T-helper 2 cell treated with Interferon-gamma antibody and Interleukin-4, amounts not matched to agents 5 μg/mL and 100 μg/mL, for 36 hours (primary cell): ENCODE data around the gene RELN.

Source experiments
- DNase-seq: peaks from one replicate; pipeline ENCODE4 v3.0.0; 2021; ENCODE audit warnings: low spot score
- H3K27ac Mint-ChIP-seq: one replicate; pipeline ENCODE4 v1.8.0; 2021; ENCODE audit warnings: mild to moderate bottlenecking, mixed read lengths
- H3K27me3 Mint-ChIP-seq: one replicate; pipeline ENCODE4 v1.8.0; 2021; ENCODE audit warnings: low read depth, mixed read lengths
- H3K36me3 Mint-ChIP-seq: one replicate; pipeline ENCODE4 v1.8.0; 2021; ENCODE audit warnings: low read depth, mixed read lengths
- H3K4me1 Mint-ChIP-seq: one replicate; pipeline ENCODE4 v1.8.0; 2021; ENCODE audit warnings: low read depth, mixed read lengths
- H3K4me3 Mint-ChIP-seq: one replicate; pipeline ENCODE4 v1.8.0; 2022; ENCODE audit warnings: mild to moderate bottlenecking, moderate library complexity, mixed read lengths
- H3K9me3 Mint-ChIP-seq: one replicate; pipeline ENCODE4 v1.8.0; 2021; ENCODE audit warnings: mixed read lengths

Gene RELN

GRCh38 chr7:103549786-103550185, 439.7 kb downstream of the RELN start:
- DNase-seq, result no peak
- H3K4me3 Mint-ChIP-seq, result no peak overlapping the region
- no peaks in the 10 kb centered on the region for H3K9me3 Mint-ChIP-seq
- H3K36me3 Mint-ChIP-seq, result no peaks in the 10 kb centered on the region
- no peaks in the 10 kb centered on the region for H3K27me3 Mint-ChIP-seq
- H3K27ac Mint-ChIP-seq, result no peak overlapping the region
- H3K4me1 Mint-ChIP-seq, result no peaks in the 10 kb centered on the region

DNA sequence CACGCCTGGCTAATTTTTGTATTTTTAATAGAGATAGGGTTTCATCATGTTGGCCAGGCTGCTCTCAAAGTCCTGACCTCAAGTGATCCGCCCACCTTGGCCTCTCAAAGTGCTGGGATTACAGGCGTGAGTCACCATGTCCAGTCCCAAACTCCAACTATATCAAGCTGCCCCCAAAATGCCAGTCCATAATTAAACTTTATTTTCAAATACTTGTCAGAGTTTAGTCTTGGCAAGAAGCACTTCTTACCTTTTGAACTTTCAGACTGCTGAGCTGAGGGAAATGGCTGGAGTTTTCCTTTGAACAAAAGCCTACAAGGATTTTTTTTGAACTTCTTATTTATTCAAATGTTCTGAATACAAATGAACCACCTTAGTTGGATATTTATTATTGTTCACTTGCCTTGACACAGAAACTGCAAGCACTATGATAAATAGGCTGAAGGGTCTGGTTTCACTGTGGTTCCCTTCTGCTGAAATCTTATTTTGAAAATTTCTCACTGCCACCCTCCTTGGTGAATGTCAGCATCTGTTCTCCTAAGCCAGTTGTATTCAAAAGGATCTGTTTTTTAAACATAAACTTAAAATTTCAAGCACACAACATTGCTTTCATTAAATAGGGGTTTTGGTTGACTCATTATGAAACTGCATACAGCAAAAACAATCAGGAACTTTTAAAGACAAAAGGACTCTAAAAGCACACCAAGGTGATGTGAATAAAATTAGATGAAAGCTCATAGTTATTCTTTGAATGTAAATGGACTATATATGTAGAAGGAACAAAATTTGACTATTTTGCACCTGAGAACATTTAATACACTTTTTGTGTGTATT, 441.8 kb downstream of the RELN start:
- Mint-ChIP-seq H3K4me3 (no peak overlapping the region), H3K9me3 (no peaks in the 10 kb centered on the region), H3K36me3 (no peaks in the 10 kb centered on the region), H3K27me3 (no peaks in the 10 kb centered on the region), H3K27ac (no peak overlapping the region), H3K4me1 (no peaks in the 10 kb centered on the region)
- DNase-seq, result no peak

- no peak for DNase-seq
- H3K9me3 Mint-ChIP-seq, result no peaks in the 10 kb centered on the region
- no peaks in the 10 kb centered on the region for H3K4me1 Mint-ChIP-seq
- peaks cover 3% of the 10 kb centered on the region for H3K27me3 Mint-ChIP-seq
- H3K36me3 Mint-ChIP-seq, result no peaks in the 10 kb centered on the region
- no peak overlapping the region for H3K4me3 Mint-ChIP-seq
- H3K27ac Mint-ChIP-seq, result no peak overlapping the region
Observed at GRCh38 chr7:103542470-103542869, 447.0 kb downstream of the RELN start.

DNA sequence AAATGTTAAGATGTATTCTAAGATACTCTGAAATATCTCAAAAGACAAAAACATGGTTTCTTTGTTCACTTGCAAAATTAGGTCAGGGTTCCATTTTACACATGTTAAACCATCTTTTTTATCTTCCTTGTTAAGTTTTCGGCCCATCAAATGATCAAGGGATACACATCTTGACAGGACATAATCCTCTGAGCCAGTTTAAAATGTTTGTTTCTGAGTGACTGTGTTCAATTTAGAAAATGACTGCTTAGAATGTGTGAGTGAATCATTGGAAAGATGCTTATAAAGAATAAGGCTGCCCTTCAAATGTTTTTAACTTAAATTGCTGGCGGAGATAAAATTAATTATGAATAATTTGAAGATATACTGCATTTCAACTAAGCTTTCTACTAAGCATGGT, 447.5 kb downstream of the RELN start:
- Mint-ChIP-seq H3K9me3 (no peaks in the 10 kb centered on the region), H3K36me3 (no peaks in the 10 kb centered on the region), H3K4me1 (no peaks in the 10 kb centered on the region), H3K27ac (no peak overlapping the region), H3K27me3 (peaks cover 3% of the 10 kb centered on the region), H3K4me3 (no peak overlapping the region)
- DNase-seq, result no peak

GRCh38 chr7:103541026-103541425, 448.4 kb downstream of the RELN start:
- H3K27ac Mint-ChIP-seq, result no peak overlapping the region
- no peak for DNase-seq
- H3K4me1 Mint-ChIP-seq, result no peaks in the 10 kb centered on the region
- no peak overlapping the region for H3K4me3 Mint-ChIP-seq
- no peaks in the 10 kb centered on the region for H3K36me3 Mint-ChIP-seq
- no peaks in the 10 kb centered on the region for H3K9me3 Mint-ChIP-seq
- H3K27me3 Mint-ChIP-seq, result peaks cover 3% of the 10 kb centered on the region

- no peaks in the 10 kb centered on the region for H3K9me3 Mint-ChIP-seq
- no peaks in the 10 kb centered on the region for H3K36me3 Mint-ChIP-seq
- H3K27ac Mint-ChIP-seq, result no peak overlapping the region
- DNase-seq, result no peak
- H3K4me1 Mint-ChIP-seq, result no peaks in the 10 kb centered on the region
- peaks cover 3% of the 10 kb centered on the region for H3K27me3 Mint-ChIP-seq
- no peak overlapping the region for H3K4me3 Mint-ChIP-seq
Observed at GRCh38 chr7:103540338-103540737, 449.1 kb downstream of the RELN start.

DNA sequence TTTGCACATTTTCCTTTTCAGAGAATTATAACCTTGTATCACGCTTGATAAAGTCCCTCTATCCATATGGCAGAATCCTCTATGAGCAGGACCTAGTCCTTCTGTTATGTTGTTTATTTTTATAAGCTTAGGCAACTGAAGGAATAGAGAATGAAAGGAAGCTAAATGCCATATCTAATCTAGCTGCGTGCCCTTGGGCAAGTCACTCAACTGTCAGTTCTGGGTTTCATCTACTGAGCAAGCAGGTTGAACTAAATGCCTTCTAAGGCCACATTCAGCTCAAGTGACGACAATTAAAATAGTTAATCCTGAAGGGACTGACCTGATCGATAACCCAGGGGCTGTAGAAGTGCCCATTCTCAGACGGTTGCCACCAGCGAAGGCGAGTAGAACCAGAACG, 449.6 kb downstream of the RELN start:
- no peaks in the 10 kb centered on the region for H3K9me3 Mint-ChIP-seq
- H3K4me1 Mint-ChIP-seq, result no peaks in the 10 kb centered on the region
- no peak overlapping the region for H3K27ac Mint-ChIP-seq
- DNase-seq, result no peak
- no peaks in the 10 kb centered on the region for H3K36me3 Mint-ChIP-seq
- no peak overlapping the region for H3K4me3 Mint-ChIP-seq
- peaks cover 3% of the 10 kb centered on the region for H3K27me3 Mint-ChIP-seq

GRCh38 chr7:103538964-103539709, 450.3 kb downstream of the RELN start:
- no peaks in the 10 kb centered on the region for H3K4me1 Mint-ChIP-seq
- H3K27ac Mint-ChIP-seq, result no peak overlapping the region
- H3K9me3 Mint-ChIP-seq, result no peaks in the 10 kb centered on the region
- H3K27me3 Mint-ChIP-seq, result peaks cover 3% of the 10 kb centered on the region
- no peak for DNase-seq
- H3K36me3 Mint-ChIP-seq, result no peaks in the 10 kb centered on the region
- no peak overlapping the region for H3K4me3 Mint-ChIP-seq

GRCh38 chr7:103533761-103534160, 455.7 kb downstream of the RELN start:
- H3K27me3 Mint-ChIP-seq, result peaks cover 5% of the 10 kb centered on the region
- DNase-seq, result no peak
- no peak overlapping the region for H3K27ac Mint-ChIP-seq
- no peaks in the 10 kb centered on the region for H3K36me3 Mint-ChIP-seq
- H3K4me1 Mint-ChIP-seq, result no peaks in the 10 kb centered on the region
- no peak overlapping the region for H3K4me3 Mint-ChIP-seq
- H3K9me3 Mint-ChIP-seq, result no peaks in the 10 kb centered on the region

- H3K36me3 Mint-ChIP-seq, result no peaks in the 10 kb centered on the region
- H3K27me3 Mint-ChIP-seq, result peaks cover 5% of the 10 kb centered on the region
- DNase-seq, result no peak
- H3K4me1 Mint-ChIP-seq, result no peaks in the 10 kb centered on the region
- H3K9me3 Mint-ChIP-seq, result no peaks in the 10 kb centered on the region
- no peak overlapping the region for H3K4me3 Mint-ChIP-seq
- H3K27ac Mint-ChIP-seq, result no peak overlapping the region
Observed at GRCh38 chr7:103532955-103533354, 456.5 kb downstream of the RELN start.

- Mint-ChIP-seq H3K4me3 (no peak overlapping the region), H3K9me3 (no peaks in the 10 kb centered on the region), H3K27ac (no peak overlapping the region), H3K27me3 (peaks cover 2% of the 10 kb centered on the region), H3K4me1 (no peaks in the 10 kb centered on the region), H3K36me3 (no peaks in the 10 kb centered on the region)
- no peak for DNase-seq
Observed at GRCh38 chr7:103528152-103528551, 461.3 kb downstream of the RELN start.

DNA sequence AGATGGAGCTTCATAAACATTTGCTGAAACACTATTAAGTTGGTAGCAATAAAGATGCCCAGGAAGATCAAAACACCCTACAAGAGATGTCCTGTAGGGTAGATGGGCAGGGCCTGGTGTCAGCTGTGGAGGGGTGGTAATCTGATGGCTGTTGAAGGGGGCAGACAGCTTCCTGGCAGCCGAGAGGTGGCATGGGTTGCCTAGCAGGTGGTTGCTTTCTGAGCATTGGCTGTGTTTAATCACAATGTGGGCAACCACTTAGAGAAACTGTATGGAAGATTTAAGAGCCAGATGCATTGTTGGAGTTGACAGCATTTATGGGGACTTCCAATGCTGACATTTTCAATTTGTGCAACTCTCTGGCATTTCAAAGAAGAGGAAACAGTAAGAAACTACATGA, 463.5 kb downstream of the RELN start:
- Mint-ChIP-seq H3K4me3 (no peak overlapping the region), H3K36me3 (no peaks in the 10 kb centered on the region), H3K27me3 (peaks cover 2% of the 10 kb centered on the region), H3K4me1 (no peaks in the 10 kb centered on the region), H3K27ac (no peak overlapping the region), H3K9me3 (no peaks in the 10 kb centered on the region)
- DNase-seq, result no peak

GRCh38 chr7:103524042-103524907, 465.2 kb downstream of the RELN start:
- no peak for DNase-seq
- no peak overlapping the region for H3K27ac Mint-ChIP-seq
- no peaks in the 10 kb centered on the region for H3K36me3 Mint-ChIP-seq
- no peaks in the 10 kb centered on the region for H3K27me3 Mint-ChIP-seq
- no peaks in the 10 kb centered on the region for H3K9me3 Mint-ChIP-seq
- H3K4me1 Mint-ChIP-seq, result no peaks in the 10 kb centered on the region
- no peak overlapping the region for H3K4me3 Mint-ChIP-seq

GRCh38 chr7:103521937-103522336, 467.5 kb downstream of the RELN start:
- Mint-ChIP-seq H3K4me1 (no peaks in the 10 kb centered on the region), H3K27ac (no peak overlapping the region)
- DNase-seq, result no peak

More at GRCh38 chr7:103521937-103522336, 467.5 kb downstream of the RELN start:
- Mint-ChIP-seq H3K36me3 (no peaks in the 10 kb centered on the region), H3K27me3 (peaks cover 3% of the 10 kb centered on the region), H3K9me3 (no peaks in the 10 kb centered on the region), H3K4me3 (no peak overlapping the region)
